Mammary microvascular endothelial cell (primary cell): ENCODE results near the gene TEX48. TPM values are rescaled to one million over a fixed set of nuclear protein-coding genes. Genes with fewer than 3 reads are reported as not detected.

ENCODE experiments used
- total RNA-seq: library from RNA; depleted of rRNA; stranded (reverse); fragments of >200 nt; gene quantifications from 2 replicates; pipeline ENCODE4 v1.2.3, GENCODE V29; 2015

Gene TEX48, protein sequence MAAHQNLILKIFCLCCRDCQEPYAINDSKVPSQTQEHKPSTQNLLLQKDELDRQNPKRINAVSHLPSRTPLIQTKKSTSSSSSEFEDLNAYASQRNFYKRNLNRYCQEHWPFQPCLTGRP
- not detected in 2 replicates for total RNA-seq

DNA sequence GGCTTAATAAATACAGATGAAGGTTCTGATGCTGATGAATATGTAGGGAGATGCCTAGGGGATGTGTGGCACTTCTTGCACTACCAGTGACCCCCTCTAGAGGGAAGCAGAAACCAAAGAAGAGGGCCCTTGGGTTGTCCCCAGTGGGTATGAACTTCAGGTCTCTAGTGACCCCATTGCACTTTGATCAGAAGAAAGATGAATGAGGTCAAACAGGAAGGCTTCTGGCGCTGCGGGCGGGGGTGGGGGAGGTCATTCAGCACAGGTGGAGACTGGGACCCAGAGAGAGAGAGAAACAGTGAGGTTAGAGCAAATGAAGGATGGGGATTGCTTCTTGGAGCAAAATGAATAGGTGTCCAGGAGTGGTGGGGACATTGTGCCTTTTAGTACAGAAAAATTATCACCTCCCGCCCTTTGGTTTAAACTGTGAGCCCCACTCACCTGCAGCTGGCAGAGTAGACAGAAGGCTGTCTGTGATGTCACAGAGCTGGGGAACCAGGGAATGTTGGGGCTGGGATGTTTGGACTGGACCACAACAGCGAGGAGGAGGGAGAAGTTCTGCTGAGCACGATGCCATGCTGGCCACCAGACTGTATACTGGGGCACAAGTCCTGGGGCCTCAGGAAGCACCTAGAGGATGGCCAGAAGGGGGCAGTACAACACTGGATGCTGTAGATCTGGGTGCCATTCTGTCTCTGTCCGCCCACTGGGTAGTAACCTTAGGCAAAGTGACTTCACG, at the start of gene TEX48:
Gene TEX48, minus strand, starts transcription at position 599 of the 739 bp plus-strand sequence. CDS start 10,469 bp downstream, outside the sequence.

DNA sequence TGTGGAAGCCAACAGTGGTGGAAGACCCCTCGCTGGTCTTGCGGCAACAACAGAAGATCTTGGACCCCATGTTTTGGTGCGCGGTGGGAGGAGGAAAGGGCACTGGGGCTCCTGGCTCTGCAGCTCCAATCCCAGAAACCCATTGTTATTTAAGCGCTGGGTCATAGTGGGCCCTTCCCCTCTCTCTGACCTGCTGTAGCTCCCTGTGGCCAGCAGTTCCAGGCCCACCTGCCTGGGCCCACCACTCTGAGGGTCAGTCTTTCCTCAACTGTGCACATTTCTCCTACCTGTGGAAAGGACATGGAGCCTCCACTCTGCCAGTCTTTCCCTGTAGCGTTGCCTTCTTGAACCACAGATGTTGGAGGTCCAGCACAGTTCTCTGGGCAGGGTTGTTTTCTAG, 24.3 kb downstream of the TEX48 start, which contains the start of gene TEX53:
Gene TEX53, minus strand, starts transcription at position 101 of the 400 bp plus-strand sequence. Its CDS starts 31 bp downstream, at position 70.

Other genes starting within 250 kb of the TEX48 start
- 0.79 and 0.93 TPM in 2 replicates for gene WHRN, start 176.7 kb downstream of the TEX48 start, total RNA-seq
- 121 and 138 TPM in 2 replicates for gene ATP6V1G1, start 94.4 kb downstream of the TEX48 start, total RNA-seq
- 1.9 and 2.3 TPM in 2 replicates for gene TMEM268, start 70.9 kb downstream of the TEX48 start, total RNA-seq
- gene TEX53, start 24.4 kb downstream of the TEX48 start, total RNA-seq = not detected in 2 replicates
- gene TNFSF15, start 123.8 kb upstream of the TEX48 start, total RNA-seq = 0.10 and 0.13 TPM in 2 replicates
- not detected in 2 replicates for gene TNFSF8, start 248.4 kb upstream of the TEX48 start, total RNA-seq